HG03280 (cell line): ENCODE results near the gene CTXN2.
A peak's percentile ranks its signal among the peaks of the same experiment; 100 is the strongest.

Experiments used
- ATAC-seq: cut with Tn5 transposase; IDR thresholded peaks from one replicate; pipeline ENCODE4 v1.9.1; 2021; ENCODE audit warnings: mild to moderate bottlenecking, moderate library complexity; ENCODE audit not compliant: unreplicated experiment

Gene CTXN2

DNA sequence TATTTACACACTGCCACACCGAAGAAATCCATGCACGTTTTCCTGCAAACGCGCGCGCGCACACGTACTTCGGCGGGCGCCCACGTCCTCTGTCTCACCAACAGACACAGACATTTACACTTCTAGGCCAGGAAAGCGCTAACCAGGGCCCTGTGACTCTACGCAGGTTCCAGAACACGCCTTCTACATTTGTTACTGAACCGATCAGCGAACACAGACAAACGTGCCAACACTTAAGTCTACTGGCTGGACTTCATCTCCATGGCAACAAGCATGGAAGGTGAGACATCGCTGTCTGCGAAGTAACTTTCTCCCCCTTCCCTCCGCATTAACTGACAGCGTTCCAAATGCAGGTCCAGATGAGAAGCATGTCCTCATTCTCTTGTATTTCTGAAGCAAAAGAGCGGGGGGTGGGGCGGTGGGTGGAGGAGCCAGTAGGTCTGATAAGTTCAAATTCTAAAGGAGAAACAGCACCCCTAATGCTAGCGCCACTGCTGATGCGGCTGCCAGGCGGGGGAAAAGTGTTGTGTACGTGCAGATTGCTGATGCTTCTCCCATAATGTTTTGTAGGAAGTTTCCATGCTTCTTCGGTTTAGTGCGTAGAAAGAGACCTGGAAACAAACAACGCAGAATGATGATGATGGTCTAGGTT lies at the start of gene CTXN2:
TSS of gene CTXN2 (plus strand) at position 92 of the 652 bp plus-strand sequence. CDS start 9,636 bp downstream, outside the sequence.
- no peak for ATAC-seq

DNA sequence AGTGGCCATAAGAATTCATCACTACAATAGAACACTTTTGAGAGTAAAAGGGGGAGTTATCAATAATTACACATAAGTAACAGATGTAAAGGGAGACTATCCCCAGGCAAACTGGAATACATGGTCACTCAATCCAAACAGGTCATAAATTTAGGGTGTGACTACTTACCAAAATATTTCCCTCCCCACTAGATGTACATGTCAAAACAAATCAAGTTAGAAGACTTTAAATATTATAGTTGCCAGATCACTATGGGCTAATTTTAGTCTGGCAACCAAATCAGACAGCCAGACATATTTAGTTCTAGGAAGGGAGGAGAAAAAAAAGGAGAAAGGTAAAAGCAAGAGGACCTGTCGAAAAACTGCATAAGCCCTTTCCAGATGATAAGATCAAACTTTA lies 47.6 kb upstream of the CTXN2 start:
- ATAC-seq = no peak

DNA sequence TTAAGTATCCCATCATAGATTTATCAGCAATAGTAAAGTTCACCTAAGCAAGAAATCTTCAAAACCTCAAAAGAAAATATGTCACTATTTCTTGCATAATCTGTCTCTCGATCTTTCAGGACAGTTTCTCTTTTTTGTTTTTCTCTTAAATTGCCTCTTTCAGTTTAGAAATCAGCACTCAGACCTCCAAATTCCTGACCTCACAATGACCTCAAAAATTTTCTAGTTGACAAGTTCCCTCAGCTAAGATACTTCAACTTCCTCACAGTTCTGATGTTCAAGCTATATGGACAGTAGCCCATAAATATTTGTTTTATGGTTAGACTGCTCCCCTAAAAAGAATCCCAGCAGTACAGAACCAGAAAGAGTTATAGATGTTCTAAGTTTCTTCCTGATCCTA lies 46.6 kb upstream of the CTXN2 start:
- no peak for ATAC-seq

GRCh38 chr15:48145923-48146322 lies 45.5 kb upstream of the CTXN2 start:
- no peak for ATAC-seq

- no peak for ATAC-seq
These were observed 44.1 kb upstream of the CTXN2 start for GRCh38 chr15:48147358-48147757.

DNA sequence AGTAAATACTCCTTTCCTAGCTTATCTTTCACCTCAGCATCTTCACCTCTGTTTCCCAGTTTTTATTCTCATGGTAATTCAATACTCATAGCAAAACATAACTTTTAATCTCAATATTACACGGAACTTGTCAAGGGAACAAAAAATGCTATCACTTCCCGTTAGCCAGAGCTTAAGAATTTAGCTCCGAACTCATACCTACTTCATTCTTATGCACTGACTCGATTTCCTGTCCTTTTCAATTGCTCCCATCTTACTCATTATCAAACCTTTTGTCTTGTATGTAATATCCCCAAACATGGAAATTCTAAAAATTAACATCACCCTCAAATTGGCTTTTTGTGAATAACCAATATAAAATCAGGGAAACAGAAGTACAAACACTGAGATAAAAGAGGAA lies 41.6 kb upstream of the CTXN2 start:
- no peak for ATAC-seq

GRCh38 chr15:48153526-48153925 lies 37.9 kb upstream of the CTXN2 start:
- ATAC-seq = no peak

DNA sequence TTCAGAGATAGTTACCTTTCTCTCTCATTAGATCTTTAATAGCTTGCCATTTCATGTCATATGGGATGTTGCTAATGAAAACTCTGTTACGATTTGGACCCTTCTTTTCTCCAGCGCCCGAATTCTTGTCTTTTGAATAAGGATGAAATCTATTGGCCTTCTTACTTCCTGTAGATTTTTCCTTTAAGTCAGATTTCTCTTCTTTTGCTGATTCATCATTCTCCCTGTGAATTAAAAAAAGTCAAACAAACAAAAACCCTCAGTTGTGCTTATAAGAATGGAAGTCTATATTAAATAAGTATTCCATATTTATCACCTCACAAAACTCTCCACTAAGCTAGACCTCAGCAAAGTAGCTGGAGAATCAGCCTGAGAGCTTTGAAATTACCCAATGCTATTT lies 22.8 kb upstream of the CTXN2 start:
- no peak for ATAC-seq

GRCh38 chr15:48170981-48171380 lies 20.5 kb upstream of the CTXN2 start:
- ATAC-seq = no peak

DNA sequence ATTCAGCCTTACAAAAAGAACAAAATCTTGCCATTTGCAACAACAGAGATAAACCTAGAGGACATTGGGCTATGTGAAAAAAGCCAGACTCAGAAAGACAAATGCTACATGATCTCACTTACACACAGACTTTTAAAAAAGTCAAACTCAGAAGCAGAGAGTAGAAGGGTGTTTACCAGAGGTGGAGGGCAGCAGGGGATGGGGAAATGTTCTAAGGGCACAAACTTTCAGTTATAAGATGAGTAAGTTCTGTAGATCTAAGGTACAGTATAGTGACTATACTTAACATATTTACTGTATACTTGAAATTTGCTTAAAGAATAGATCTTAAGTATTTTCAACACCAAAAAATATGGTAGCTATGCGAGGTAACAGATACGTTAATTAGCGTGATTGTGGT lies 16.3 kb upstream of the CTXN2 start:
- no peak for ATAC-seq

- no peak for ATAC-seq
These were observed 15.4 kb upstream of the CTXN2 start for GRCh38 chr15:48176112-48176511.

- ATAC-seq = no peak
These were observed 14.5 kb upstream of the CTXN2 start for GRCh38 chr15:48176957-48177356.

DNA sequence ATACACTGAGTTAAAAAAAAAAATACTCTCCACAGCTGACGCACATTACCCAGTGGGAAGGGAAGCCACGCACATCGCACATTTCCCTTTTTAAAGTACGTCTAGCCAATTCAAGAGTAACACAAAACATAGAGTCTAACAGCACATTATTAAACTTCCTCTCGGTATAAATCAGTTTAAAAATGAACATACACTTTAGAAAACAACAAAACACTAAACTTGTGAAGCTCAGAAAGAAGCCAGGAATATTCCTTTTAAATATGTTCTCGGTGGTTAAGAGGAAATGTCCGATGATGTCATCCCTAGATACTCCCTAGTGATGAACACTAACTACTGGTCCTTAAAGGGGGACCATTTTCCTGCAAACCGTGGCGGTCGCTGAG lies 14.1 kb upstream of the CTXN2 start:
- ATAC-seq = peak; percentile 61

GRCh38 chr15:48177766-48178647 lies 13.5 kb upstream of the CTXN2 start, which contains the start of gene MYEF2:
MYEF2 (minus strand) TSS chr15:48178295; CDS start chr15:48178237, 58 bp downstream.
- ATAC-seq = peak; percentile 67

GRCh38 chr15:48178648-48178931 lies 12.9 kb upstream of the CTXN2 start:
- ATAC-seq = no peak

GRCh38 chr15:48182749-48183148 lies 8.7 kb upstream of the CTXN2 start:
- no peak for ATAC-seq

GRCh38 chr15:48185529-48185928 lies 5.9 kb upstream of the CTXN2 start:
- no peak for ATAC-seq

DNA sequence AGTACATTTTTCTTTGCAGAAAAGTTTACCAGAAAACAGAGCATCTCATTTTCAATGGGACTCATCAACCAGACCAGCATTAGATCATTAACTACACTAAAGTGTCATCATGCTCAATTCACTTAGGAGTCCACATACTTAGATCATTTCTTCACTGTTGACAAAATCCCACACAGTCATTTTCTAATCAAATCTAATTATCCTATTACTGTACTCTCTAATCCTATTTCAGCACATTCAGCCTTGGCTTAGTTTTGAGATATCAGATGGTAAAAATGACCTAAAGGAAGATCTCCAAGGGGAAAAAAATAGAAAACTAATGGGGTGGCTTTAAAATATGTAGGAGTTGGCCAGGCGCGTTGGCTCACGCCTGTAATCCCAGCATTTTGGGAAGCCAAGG lies 5.2 kb upstream of the CTXN2 start:
- ATAC-seq = no peak

- ATAC-seq = no peak
These were observed 412 bp upstream of the CTXN2 start for GRCh38 chr15:48190932-48191573.

DNA sequence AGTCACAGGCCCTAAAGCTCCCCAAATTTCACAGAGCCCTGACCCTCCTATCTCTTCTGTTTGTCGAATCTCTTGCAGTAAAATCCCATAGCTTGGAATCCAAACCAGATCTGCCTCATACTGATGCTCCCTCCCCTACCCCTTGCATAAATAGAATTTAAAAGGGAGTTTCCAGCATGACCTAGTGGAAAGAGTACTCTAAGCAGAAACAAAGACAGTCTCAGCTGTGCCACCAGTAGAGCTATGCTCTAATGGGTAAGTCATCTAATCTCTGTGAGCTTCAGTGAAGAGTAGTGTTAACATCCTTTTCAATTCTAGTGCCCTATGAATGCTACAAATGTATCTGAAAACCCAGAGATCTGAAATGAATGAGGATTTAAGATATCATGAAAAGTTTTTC lies 10.6 kb downstream of the CTXN2 start:
- ATAC-seq = no peak

- ATAC-seq = no peak
These were observed 14.5 kb downstream of the CTXN2 start, which contains the start of gene SLC12A1 for GRCh38 chr15:48205981-48206380. SLC12A1 (plus strand) TSS chr15:48206302; CDS start chr15:48207720, 1,418 bp downstream.

DNA sequence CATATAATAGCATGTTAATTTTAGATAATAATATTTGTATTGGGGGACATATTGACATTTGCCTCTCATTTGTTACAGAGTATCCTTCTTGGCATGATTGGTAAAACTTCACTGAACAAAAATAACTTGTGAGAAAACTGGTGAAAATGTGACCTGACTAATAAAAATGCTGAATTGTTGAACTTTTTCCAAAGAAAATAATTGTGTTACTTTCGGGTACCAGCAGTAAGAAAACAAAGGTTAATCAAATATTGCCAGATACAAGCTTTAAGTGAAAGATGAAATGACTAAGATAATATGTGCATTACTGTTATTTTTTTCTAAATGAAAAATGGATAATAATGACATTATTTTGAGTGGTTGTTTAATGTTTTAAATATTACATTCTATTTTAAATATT lies 29.8 kb downstream of the CTXN2 start:
- no peak for ATAC-seq
